ENCODE results near the gene ZNF366. TPM values are rescaled to one million over a fixed set of nuclear protein-coding genes. Genes with fewer than 3 reads are reported as not detected.

Gene ZNF366
- total and polyA plus RNA-seq, 2 of the 13 experiments (the other 11 are each of a cell fraction or from before 2014, with no cell fraction given), result not detected

DNA sequence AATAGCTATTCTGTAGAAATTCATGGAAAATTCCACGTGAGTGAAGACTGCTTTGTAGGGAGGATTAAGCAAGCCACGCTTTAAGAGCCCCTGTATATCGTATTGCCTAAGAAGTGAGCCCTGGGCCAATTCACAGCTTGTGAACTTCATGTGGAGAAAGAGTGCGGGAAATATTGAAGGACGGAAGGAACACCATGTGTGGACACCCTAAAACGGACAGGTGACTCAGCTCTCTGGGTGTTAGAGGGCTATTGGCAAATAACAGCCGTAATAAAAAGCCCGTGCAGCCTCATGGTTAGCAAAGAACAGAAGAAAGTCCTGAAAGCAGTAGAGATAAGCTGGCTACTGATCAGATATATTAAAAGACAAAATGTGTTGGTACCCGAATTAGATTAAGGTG lies 26.4 kb downstream of the ZNF366 start:
- H3K4me3 ChIP-seq (replicated peaks in 1 of 3; ENCODE audit: insufficient read depth in 1 of 3, low read depth in 2 of 3, low read length in 3 of 3), result no peak overlapping the region
- no peaks in the 10 kb centered on the region for H4K20me1 ChIP-seq (ENCODE audit: insufficient read depth, low read length)
- intact Hi-C loops (cut with micrococcal nuclease; ENCODE audit: unreplicated experiment), result no loop called here
- H3K27ac ChIP-seq (ENCODE audit: extremely low read length, insufficient read depth, low read length), result no peak overlapping the region
- no peak overlapping the region for H3K4me2 ChIP-seq (ENCODE audit: low read depth, low read length)
- peaks cover 0 to 4% of the 10 kb centered on the region in 2 experiments; a peak in 1 of 5 replicates for H3K27me3 ChIP-seq (ENCODE audit: control insufficient read depth in 1 of 2, insufficient read depth in 2 of 2, low read length in 2 of 2)
- H2AFZ ChIP-seq (ENCODE audit: low read length), result no peak overlapping the region
- 7% methylated on average over 9 of the region's 9 CpGs for WGBS (ENCODE audit: low lambda C conversion rate)
- FAIRE-seq, result no peak
- H3K79me2 ChIP-seq (ENCODE audit: insufficient read depth, low read length), result no peaks in the 10 kb centered on the region
- H3K36me3 ChIP-seq (replicated peaks in 1 of 2; ENCODE audit: control insufficient read depth in 1 of 2, insufficient read depth in 2 of 2, low read length in 2 of 2), result no peaks in the 10 kb centered on the region; a peak in 1 of 5 replicates
- no peaks in the 10 kb centered on the region for H3K4me1 ChIP-seq (ENCODE audit: insufficient read depth, low read length)
- POLR2A ChIA-PET, result no interaction called here
- no peak for DNase-seq (ENCODE audit: low spot score)
- CTCF ChIA-PET (ENCODE audit: low intra/inter-chr PET ratio, low total read pairs), result no interaction called here
- BruUV-seq (replicated peaks), result no TSS peak
- TF ChIP-seq PAWR (CRISPR knock-in tag; IDR thresholded peaks at IDR 0.05; ENCODE audit: borderline replicate concordance) (no peak), JUNB (CRISPR knock-in tag; IDR thresholded peaks at IDR 0.05; ENCODE audit: borderline replicate concordance) (no peak), SRY (CRISPR knock-in tag; IDR thresholded peaks at IDR 0.05) (no peak), SP4 (CRISPR knock-in tag; IDR thresholded peaks at IDR 0.05) (no peak), ZNF207 (IDR thresholded peaks at IDR 0.05; ENCODE audit: borderline replicate concordance) (no peak), MTF1 (CRISPR knock-in tag; IDR thresholded peaks at IDR 0.05) (no peak), CCAR2 (optimal IDR thresholded peaks at IDR 0.05; ENCODE audit: low read depth, low read length) (no peak), KDM4B (CRISPR knock-in tag; IDR thresholded peaks at IDR 0.05) (no peak), ZNF557 (CRISPR knock-in tag; IDR thresholded peaks at IDR 0.05) (no peak), POGZ (CRISPR knock-in tag; IDR thresholded peaks at IDR 0.05) (no peak), IKZF1 (IDR thresholded peaks at IDR 0.05) (no peak), ZIK1 (CRISPR knock-in tag; IDR thresholded peaks at IDR 0.05; ENCODE audit: borderline replicate concordance, low read depth) (no peak), ZNF766 (CRISPR knock-in tag; IDR thresholded peaks at IDR 0.05; ENCODE audit: borderline replicate concordance) (no peak), TCF12 (IDR thresholded peaks at IDR 0.05) (no peak), TCF12 (CRISPR knock-in tag; IDR thresholded peaks at IDR 0.05) (no peak), MXI1 (IDR thresholded peaks at IDR 0.05; ENCODE audit: borderline replicate concordance, low read depth, low read length) (no peak), HNRNPLL (IDR thresholded peaks at IDR 0.05; ENCODE audit: low read depth, low read length, poor library complexity, severe bottlenecking) (no peak), ZNF274 (CRISPR knock-in tag; IDR thresholded peaks at IDR 0.05) (no peak)
- TF ChIP-seq, protein P1, sequence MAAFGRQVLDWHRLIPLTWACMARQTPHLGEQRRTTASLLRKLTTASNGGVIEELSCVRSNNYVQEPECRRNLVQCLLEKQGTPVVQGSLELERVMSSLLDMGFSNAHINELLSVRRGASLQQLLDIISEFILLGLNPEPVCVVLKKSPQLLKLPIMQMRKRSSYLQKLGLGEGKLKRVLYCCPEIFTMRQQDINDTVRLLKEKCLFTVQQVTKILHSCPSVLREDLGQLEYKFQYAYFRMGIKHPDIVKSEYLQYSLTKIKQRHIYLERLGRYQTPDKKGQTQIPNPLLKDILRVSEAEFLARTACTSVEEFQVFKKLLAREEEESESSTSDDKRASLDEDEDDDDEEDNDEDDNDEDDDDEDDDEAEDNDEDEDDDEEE (CRISPR knock-in tag; IDR thresholded peaks at IDR 0.05), result no peak
- TF ChIP-seq, protein P2, sequence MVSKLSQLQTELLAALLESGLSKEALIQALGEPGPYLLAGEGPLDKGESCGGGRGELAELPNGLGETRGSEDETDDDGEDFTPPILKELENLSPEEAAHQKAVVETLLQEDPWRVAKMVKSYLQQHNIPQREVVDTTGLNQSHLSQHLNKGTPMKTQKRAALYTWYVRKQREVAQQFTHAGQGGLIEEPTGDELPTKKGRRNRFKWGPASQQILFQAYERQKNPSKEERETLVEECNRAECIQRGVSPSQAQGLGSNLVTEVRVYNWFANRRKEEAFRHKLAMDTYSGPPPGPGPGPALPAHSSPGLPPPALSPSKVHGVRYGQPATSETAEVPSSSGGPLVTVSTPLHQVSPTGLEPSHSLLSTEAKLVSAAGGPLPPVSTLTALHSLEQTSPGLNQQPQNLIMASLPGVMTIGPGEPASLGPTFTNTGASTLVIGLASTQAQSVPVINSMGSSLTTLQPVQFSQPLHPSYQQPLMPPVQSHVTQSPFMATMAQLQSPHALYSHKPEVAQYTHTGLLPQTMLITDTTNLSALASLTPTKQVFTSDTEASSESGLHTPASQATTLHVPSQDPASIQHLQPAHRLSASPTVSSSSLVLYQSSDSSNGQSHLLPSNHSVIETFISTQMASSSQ (IDR thresholded peaks at IDR 0.05; ENCODE audit: low read depth), result no peak
- TF ChIP-seq, protein P2 (CRISPR knock-in tag; IDR thresholded peaks at IDR 0.05; ENCODE audit: borderline replicate concordance), result no peak
- H3K9me3 ChIP-seq (ENCODE audit: low read length), result no peaks in the 10 kb centered on the region
- ATAC-seq, result no peak
- in situ Hi-C loops (cut with HindIII; ENCODE audit: extremely low pct_ligation_motif_present, low pct_unique_long_range_greater_than_20kb), result no loop called here
- no peak overlapping the region for H3K9ac ChIP-seq (ENCODE audit: insufficient read depth, low read depth, low read length)

All from HepG2 (cell line).